SU-DHL-6 (cell line): ENCODE measurements around the gene KCNJ12.

Experiments used
- H2AFZ ChIP-seq: fragments of 200-600 bp; sonication (generic); 2 replicates; pipeline ENCODE4 v1.6.1; 2014; ENCODE audit warnings: low read depth, mild to moderate bottlenecking, moderate library complexity, mixed read lengths, antibody characterized with exemption, low read length; ENCODE audit not compliant: severe bottlenecking
- H3F3A ChIP-seq: fragments of 200-600 bp; shearing (Covaris generic); 2 replicates; pipeline ENCODE4 v1.6.0; 2016; ENCODE audit warnings: antibody characterized with exemption, mild to moderate bottlenecking; ENCODE audit not compliant: insufficient read depth
- H3K27ac ChIP-seq: fragments of 200-600 bp; sonication (generic); 2 replicates; pipeline ENCODE4 v1.5.1; 2016; ENCODE audit warnings: low read depth, mild to moderate bottlenecking, low read length, moderate library complexity, mixed read lengths
- H3K27me3 ChIP-seq: fragments of 200-600 bp; sonication (generic), shearing (Covaris generic); 2 replicates; pipeline ENCODE4 v1.6.0; 2014; ENCODE audit warnings: mild to moderate bottlenecking, low read length
- H3K36me3 ChIP-seq: fragments of 200-600 bp; sonication (generic); 2 replicates; pipeline ENCODE4 v1.6.1; 2014; ENCODE audit warnings: mild to moderate bottlenecking, low read length, mixed read lengths
- H3K4me2 ChIP-seq: fragments of 300-600, 200-600 bp; shearing (Covaris generic), sonication (generic); 2 replicates; pipeline ENCODE4 v1.6.0; 2014; ENCODE audit warnings: low read length, low read depth, mild to moderate bottlenecking; ENCODE audit not compliant: poor library complexity, severe bottlenecking
- H3K4me3 ChIP-seq: fragments of 200-600 bp; sonication (generic); 2 replicates; pipeline ENCODE4 v1.5.1; 2014; ENCODE audit warnings: antibody characterized with exemption, low read length, mild to moderate bottlenecking, mixed read lengths; ENCODE audit not compliant: insufficient read depth, poor library complexity, severe bottlenecking
- H3K79me2 ChIP-seq: fragments of 200-600 bp; sonication (generic); 2 replicates; pipeline ENCODE4 v1.6.1; 2014; ENCODE audit warnings: mild to moderate bottlenecking, low read length, moderate library complexity; ENCODE audit not compliant: insufficient read depth
- H3K9ac ChIP-seq: fragments of 200-600 bp; sonication (generic); 2 replicates; pipeline ENCODE4 v1.7.0; 2014; ENCODE audit warnings: mild to moderate bottlenecking, low read length
- H3K9me2 ChIP-seq: fragments of 200-600 bp; sonication (generic); replicated peaks from 2 replicates; pipeline ENCODE4 v1.6.1; 2014; ENCODE audit warnings: low read length; ENCODE audit not compliant: insufficient read depth
- H3K9me3 ChIP-seq: fragments of 200-600 bp; sonication (generic); 2 replicates; pipeline ENCODE4 v1.6.1; 2014; ENCODE audit warnings: low read length, mixed read lengths; ENCODE audit not compliant: insufficient read depth
- H4K20me1 ChIP-seq: fragments of 200-600 bp; sonication (generic); 2 replicates; pipeline ENCODE4 v1.6.1; 2014; ENCODE audit warnings: low read depth, mild to moderate bottlenecking, antibody characterized with exemption, low read length, moderate library complexity, mixed read lengths
- CTCF ChIP-seq: fragments of 200-600 bp; sonication (generic); IDR thresholded peaks from one replicate; pipeline ENCODE4 v1.5.1; 2017; ENCODE audit warnings: antibody characterized with exemption, mild to moderate bottlenecking, low read length, moderate library complexity; ENCODE audit not compliant: insufficient read depth, poor library complexity, severe bottlenecking
- EZH2phosphoT487 ChIP-seq: fragments of 200-600 bp; sonication (generic), shearing (Covaris generic); conservative IDR thresholded peaks from 2 replicates; pipeline ENCODE4 v1.6.1; 2018; ENCODE audit warnings: mild to moderate bottlenecking, antibody characterized with exemption, low read length, moderate library complexity, mixed read lengths

Gene KCNJ12

GRCh38 chr17:21365016-21365415 lies 11.1 kb upstream of the KCNJ12 start:
- Histone ChIP-seq H3K27ac (no peak overlapping the region), H3K9me2 (no peaks in the 10 kb centered on the region)

GRCh38 chr17:21368545-21369246 lies 7.5 kb upstream of the KCNJ12 start:
- Histone ChIP-seq H2AFZ (no peak overlapping the region), H3K9me2 (no peaks in the 10 kb centered on the region), H3K27ac (no peak overlapping the region), H3F3A (no peaks in the 10 kb centered on the region), H3K36me3 (no peaks in the 10 kb centered on the region), H3K9ac (no peak overlapping the region), H3K9me3 (no peaks in the 10 kb centered on the region), H3K4me2 (no peak overlapping the region), H4K20me1 (no peaks in the 10 kb centered on the region), H3K79me2 (no peaks in the 10 kb centered on the region), H3K27me3 (no peaks in the 10 kb centered on the region), H3K4me3 (no peak overlapping the region)
- no peak for TF ChIP-seq EZH2phosphoT487
- TF ChIP-seq CTCF = no peak

More at GRCh38 chr17:21365016-21365415, 11.1 kb upstream of the KCNJ12 start:
- Histone ChIP-seq H3K4me2 (no peak overlapping the region), H3K9me3 (no peaks in the 10 kb centered on the region), H3K9ac (no peak overlapping the region), H3F3A (no peaks in the 10 kb centered on the region), H3K4me3 (no peak overlapping the region), H3K79me2 (no peaks in the 10 kb centered on the region), H4K20me1 (no peaks in the 10 kb centered on the region), H2AFZ (no peak overlapping the region), H3K36me3 (no peaks in the 10 kb centered on the region), H3K27me3 (0 out of 2 replicates have a peak, but pooled peaks cover 3% of the 10 kb centered on the region)
- no peak for TF ChIP-seq EZH2phosphoT487
- TF ChIP-seq CTCF = no peak

GRCh38 chr17:21369395-21369794 lies 6.8 kb upstream of the KCNJ12 start:
- Histone ChIP-seq H3K4me3 (no peak overlapping the region), H3K79me2 (no peaks in the 10 kb centered on the region), H2AFZ (no peak overlapping the region), H3F3A (no peaks in the 10 kb centered on the region), H3K9me2 (no peaks in the 10 kb centered on the region), H4K20me1 (no peaks in the 10 kb centered on the region), H3K27ac (no peak overlapping the region), H3K27me3 (no peaks in the 10 kb centered on the region), H3K9ac (no peak overlapping the region), H3K36me3 (no peaks in the 10 kb centered on the region), H3K9me3 (no peaks in the 10 kb centered on the region), H3K4me2 (no peak overlapping the region)
- TF ChIP-seq EZH2phosphoT487 (no peak), CTCF (no peak)
